Activated naive CD8-positive, alpha-beta T cell (primary cell): ENCODE results near the gene ZC3H7A.
A peak's percentile ranks its signal among the peaks of the same experiment; 100 is the strongest.

ENCODE experiments used
- H3K27ac Mint-ChIP-seq: one replicate; pipeline ENCODE4 v1.8.0; 2021; ENCODE audit warnings: mixed read lengths
- H3K27me3 Mint-ChIP-seq: one replicate; pipeline ENCODE4 v1.8.0; 2021; ENCODE audit warnings: mixed read lengths
- H3K36me3 Mint-ChIP-seq: one replicate; pipeline ENCODE4 v1.8.0; 2021; ENCODE audit warnings: mixed read lengths
- H3K4me1 Mint-ChIP-seq: one replicate; pipeline ENCODE4 v1.8.0; 2021; ENCODE audit warnings: low read depth, mixed read lengths
- H3K4me3 Mint-ChIP-seq: one replicate; pipeline ENCODE4 v1.8.0; 2021; ENCODE audit warnings: mild to moderate bottlenecking, mixed read lengths
- H3K9me3 Mint-ChIP-seq: one replicate; pipeline ENCODE4 v1.8.0; 2021; ENCODE audit warnings: low read depth, mixed read lengths

ZC3H7A gene

DNA sequence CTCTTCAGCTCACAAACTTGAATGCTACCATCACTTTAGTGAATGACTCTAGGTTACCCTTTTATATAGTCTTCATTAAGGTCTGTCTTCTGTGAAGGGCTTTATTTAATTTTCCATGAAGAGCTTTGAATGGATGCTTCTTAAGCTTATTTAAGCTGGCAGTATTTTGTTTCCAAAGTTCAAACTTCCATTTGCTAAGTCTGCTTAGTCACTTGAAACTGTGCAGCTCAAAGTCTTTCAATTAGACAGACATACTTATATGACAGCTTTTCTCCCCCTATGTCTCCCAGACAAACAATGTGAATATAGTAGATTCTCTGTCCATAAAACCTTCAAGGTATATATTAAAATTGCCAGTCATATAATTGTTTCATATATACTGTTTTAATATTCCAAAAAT, 77.9 kb downstream of the ZC3H7A start:
- Mint-ChIP-seq H3K4me1 (peaks cover 20% of the 10 kb centered on the region), H3K36me3 (peaks cover 5% of the 10 kb centered on the region)

DNA sequence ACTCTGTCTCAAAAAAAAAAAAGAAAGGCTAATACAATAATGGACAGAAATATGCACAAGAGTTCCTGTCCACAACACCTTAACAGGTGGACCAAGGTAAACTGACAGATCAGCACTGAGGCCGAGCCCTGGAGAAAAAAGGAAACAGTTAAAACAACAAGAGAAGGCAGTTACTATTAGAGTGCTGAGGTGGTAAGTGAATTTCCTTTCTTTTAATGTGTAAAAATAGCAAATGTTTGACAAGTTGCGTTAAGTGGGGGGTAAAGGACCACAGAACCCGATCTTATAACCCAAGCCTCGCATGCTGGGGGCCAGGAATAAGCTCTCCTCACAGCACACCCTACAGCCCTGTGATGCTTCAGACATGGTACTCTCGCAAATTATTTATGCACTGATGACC, 79.2 kb downstream of the ZC3H7A start:
- no peak overlapping the region for H3K27ac Mint-ChIP-seq
- no peak overlapping the region for H3K4me3 Mint-ChIP-seq

More for the DNA sequence above, 77.9 kb downstream of the ZC3H7A start:
- no peak overlapping the region for H3K4me3 Mint-ChIP-seq
- H3K27ac Mint-ChIP-seq = no peak overlapping the region
- H3K9me3 Mint-ChIP-seq = no peaks in the 10 kb centered on the region
- H3K27me3 Mint-ChIP-seq = no peaks in the 10 kb centered on the region

DNA sequence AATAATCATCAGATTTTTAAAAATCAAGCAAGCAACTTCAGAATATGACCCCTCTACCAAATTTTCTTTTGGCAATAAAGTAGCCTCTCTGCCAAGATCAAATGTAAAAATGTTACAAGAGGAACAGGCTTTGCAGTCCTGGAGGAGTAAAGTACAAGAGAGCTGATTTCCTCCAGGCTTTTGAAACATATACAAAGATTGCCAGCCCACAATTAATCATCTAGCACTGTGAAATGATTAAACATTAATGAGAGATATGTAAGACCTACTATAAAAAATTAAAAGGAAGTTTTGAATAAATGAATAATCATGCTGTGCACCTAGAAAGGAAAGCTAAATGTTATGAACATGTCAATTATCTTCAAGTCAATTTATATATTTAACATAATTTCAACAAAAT, 80.7 kb downstream of the ZC3H7A start:
- Mint-ChIP-seq H3K4me1 (peaks cover 18% of the 10 kb centered on the region), H3K9me3 (no peaks in the 10 kb centered on the region), H3K4me3 (no peak overlapping the region), H3K36me3 (peaks cover 8% of the 10 kb centered on the region), H3K27ac (peak overlapping the region; percentile 10), H3K27me3 (no peaks in the 10 kb centered on the region)

More for the DNA sequence above, 79.2 kb downstream of the ZC3H7A start:
- peaks cover 18% of the 10 kb centered on the region for H3K4me1 Mint-ChIP-seq
- no peaks in the 10 kb centered on the region for H3K9me3 Mint-ChIP-seq
- H3K27me3 Mint-ChIP-seq = no peaks in the 10 kb centered on the region
- peaks cover 5% of the 10 kb centered on the region for H3K36me3 Mint-ChIP-seq

DNA sequence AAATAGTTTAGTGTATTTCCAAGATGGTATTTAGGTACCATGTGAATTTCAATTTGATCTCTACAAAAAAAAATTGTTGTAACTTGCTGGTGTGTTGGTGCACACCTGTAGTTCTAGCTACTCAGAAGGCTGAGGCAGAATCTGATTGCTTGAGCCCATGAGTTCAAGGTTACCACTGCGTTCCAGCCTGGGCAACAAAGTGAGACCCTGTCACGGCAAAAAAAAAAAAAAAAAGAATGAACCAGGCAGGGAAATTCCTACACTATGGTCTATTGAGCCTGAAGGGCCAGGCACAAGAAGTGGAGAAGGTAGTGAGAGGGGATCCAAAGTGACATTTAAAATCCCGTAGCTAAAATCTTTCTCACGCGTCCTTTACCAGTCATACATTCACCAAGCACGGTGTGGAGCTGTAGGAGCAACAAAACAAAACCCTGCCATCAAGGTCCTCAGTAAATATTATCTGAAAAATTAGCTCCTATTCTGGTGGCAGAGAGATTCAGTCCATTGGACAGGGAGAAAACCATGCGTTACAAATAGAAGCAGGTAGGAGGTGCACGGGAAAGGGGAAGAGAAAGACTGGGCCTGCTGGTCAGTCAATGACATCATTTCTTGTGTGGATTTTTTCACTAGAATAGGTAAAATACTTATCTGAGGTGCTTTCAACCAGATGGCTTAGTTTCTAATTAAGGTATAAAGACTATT, 81.7 kb downstream of the ZC3H7A start:
- no peaks in the 10 kb centered on the region for H3K27me3 Mint-ChIP-seq
- H3K36me3 Mint-ChIP-seq = peaks cover 8% of the 10 kb centered on the region
- no peak overlapping the region for H3K4me3 Mint-ChIP-seq
- H3K4me1 Mint-ChIP-seq = peaks cover 18% of the 10 kb centered on the region
- no peaks in the 10 kb centered on the region for H3K9me3 Mint-ChIP-seq
- no peak overlapping the region for H3K27ac Mint-ChIP-seq

DNA sequence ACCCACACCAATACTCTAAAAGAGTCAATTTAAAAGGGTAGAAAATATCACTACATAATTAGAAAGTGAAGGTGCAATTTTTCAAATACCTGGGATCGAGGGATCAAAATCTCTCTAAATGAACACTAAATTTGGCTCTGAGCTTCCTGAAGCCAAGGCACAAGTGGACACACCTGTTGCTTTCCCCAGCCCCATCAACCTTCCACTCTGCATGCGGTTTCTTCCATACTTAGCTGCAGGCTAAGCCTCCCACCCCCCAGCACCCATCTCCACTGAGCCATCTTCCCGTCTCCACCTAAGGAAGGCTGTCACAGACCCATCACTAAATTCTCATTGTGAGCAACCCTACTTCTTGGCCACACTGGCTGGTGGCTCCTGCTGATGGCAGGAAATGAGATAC, 84.9 kb downstream of the ZC3H7A start:
- H3K36me3 Mint-ChIP-seq = peaks cover 8% of the 10 kb centered on the region
- H3K4me3 Mint-ChIP-seq = no peak overlapping the region
- H3K27ac Mint-ChIP-seq = no peak overlapping the region
- H3K27me3 Mint-ChIP-seq = no peaks in the 10 kb centered on the region
- peaks cover 8% of the 10 kb centered on the region for H3K4me1 Mint-ChIP-seq
- H3K9me3 Mint-ChIP-seq = no peaks in the 10 kb centered on the region

DNA sequence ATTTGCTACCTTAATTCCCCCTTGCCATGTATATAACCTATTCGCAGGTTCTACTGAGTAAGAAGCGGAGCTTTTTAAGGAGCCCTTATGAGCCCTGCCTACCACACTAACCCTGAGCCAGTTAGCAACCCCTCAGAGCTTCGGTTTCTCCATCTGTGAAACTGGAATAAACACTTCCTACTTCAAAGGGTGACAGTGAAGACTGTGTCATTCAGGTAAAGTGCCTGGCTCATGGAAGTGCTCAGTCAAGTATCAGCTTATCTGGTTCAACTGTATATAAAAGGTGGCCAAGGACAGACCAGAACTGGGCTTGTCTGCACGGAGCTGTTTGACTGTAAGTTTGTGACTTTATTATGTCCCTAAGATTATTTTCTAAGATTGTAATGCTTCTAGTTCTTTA, 85.4 kb downstream of the ZC3H7A start:
- Mint-ChIP-seq H3K9me3 (no peaks in the 10 kb centered on the region), H3K27ac (no peak overlapping the region), H3K4me3 (no peak overlapping the region), H3K36me3 (peaks cover 8% of the 10 kb centered on the region), H3K4me1 (peaks cover 7% of the 10 kb centered on the region), H3K27me3 (no peaks in the 10 kb centered on the region)

DNA sequence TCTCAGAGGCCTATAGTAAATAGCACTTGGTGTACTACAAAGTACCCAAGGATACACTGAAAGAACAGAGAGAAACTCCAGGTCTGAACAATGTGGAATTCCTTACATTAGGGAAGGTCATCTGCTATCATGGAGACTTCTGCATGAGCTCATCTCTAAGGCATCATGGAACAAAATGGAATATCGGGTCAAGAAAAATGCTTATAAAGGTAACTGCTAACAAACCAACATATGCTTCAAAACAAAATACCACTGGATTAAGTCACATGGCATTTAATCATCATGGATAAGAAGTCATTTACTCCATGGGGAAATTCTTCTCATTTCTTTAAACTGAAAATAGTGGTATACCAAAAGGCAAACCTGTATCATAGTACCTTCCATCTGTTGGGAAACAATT, 88.6 kb downstream of the ZC3H7A start:
- H3K36me3 Mint-ChIP-seq = peaks cover 12% of the 10 kb centered on the region
- no peak overlapping the region for H3K4me3 Mint-ChIP-seq
- H3K9me3 Mint-ChIP-seq = no peaks in the 10 kb centered on the region
- H3K4me1 Mint-ChIP-seq = peaks cover 11% of the 10 kb centered on the region
- no peaks in the 10 kb centered on the region for H3K27me3 Mint-ChIP-seq
- H3K27ac Mint-ChIP-seq = no peak overlapping the region

DNA sequence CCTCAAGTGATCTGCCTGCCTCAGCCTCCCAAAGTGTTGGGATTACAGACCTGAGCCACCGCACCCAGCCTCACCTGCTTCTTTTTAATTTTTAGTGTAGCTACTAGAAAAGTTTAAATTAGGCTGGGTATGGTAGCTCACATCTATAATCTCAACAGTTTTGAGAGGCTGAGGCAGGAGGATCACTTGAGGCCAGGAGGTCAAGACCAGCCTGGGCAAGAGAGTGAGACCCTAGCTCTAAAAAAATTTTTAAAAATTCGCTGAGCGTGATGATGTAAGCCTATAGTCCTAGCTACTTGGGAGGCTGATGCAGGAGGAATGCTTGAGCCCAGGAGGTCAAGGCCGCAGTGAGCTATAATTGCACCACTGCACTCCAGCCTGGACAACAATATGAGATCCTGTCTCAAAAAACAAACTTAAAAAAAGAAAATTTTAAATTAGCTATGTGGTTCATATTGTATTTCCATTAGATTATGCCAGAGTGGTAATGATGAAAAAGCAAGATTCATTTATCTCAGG, 89.3 kb downstream of the ZC3H7A start:
- Mint-ChIP-seq H3K4me3 (no peak overlapping the region), H3K27ac (no peak overlapping the region), H3K4me1 (peaks cover 11% of the 10 kb centered on the region), H3K36me3 (peaks cover 12% of the 10 kb centered on the region), H3K9me3 (no peaks in the 10 kb centered on the region), H3K27me3 (no peaks in the 10 kb centered on the region)

DNA sequence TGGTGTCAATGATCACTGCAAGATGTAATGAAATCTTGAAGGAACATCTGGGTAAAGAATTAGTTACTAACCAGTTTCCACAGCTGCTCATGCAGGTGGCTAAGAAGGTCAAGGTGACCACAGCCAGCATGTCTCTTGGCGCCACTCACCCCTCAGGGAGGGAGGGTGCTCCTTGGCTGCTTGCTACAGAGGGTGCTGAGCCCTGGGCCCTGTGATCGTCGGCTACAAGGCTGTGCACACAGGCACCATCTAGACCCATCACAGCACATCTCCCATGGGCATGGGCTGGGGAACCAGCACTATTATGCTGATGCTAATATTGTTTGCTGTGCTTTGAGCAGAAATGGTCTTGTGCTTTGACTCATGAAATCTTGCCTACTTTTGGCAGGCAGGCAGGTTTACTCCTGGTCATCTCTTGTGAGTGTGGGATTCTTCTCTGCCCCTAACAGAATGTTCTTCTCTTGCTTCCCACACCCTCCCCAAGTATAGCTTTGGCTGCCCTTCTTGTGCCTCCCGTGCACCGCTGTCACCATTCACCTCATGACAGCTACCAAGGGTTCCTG, 90.8 kb downstream of the ZC3H7A start:
- H3K36me3 Mint-ChIP-seq = peaks cover 10% of the 10 kb centered on the region
- H3K4me1 Mint-ChIP-seq = peaks cover 9% of the 10 kb centered on the region
- H3K27me3 Mint-ChIP-seq = no peaks in the 10 kb centered on the region
- no peak overlapping the region for H3K4me3 Mint-ChIP-seq
- no peak overlapping the region for H3K27ac Mint-ChIP-seq
- H3K9me3 Mint-ChIP-seq = no peaks in the 10 kb centered on the region

DNA sequence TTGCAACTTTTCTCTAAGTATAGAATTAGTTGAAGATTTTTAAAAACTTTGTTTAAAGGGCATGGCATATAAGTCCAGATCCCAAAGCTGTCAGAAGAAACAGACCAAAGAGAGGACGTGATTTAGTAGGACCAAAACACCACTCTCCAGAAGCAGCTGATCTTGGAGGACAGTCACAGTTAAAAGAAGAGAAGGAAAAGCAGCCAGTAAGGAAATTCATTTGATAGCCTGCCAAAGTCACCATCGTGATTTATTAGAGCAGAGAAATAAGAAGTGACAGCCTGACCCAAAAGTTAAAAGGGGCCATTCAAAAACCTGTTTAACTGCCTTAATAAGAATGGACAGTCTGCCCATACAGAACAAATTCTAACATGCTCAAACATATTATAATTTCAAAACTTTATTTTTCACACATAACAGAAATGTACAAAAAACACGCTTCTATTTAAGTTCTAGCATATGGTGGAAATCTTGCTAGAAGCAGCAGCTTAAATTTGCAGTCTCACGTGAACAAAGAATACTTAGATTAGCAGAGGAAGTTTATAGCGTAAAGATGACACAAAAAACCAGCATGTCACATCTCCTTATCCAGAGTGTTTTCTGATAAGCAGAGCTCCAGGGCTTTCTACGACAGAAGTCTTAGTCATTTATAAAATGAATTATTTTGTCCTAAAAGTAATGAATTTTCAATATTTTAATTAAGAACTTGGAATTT, 91.6 kb downstream of the ZC3H7A start:
- H3K9me3 Mint-ChIP-seq = no peaks in the 10 kb centered on the region
- peaks cover 10% of the 10 kb centered on the region for H3K36me3 Mint-ChIP-seq
- H3K4me3 Mint-ChIP-seq = no peak overlapping the region
- H3K27me3 Mint-ChIP-seq = no peaks in the 10 kb centered on the region
- no peak overlapping the region for H3K27ac Mint-ChIP-seq
- peaks cover 13% of the 10 kb centered on the region for H3K4me1 Mint-ChIP-seq
